GM12878 (cell line): ENCODE measurements around the gene TYW1B. TPM values are rescaled to one million over a fixed set of nuclear protein-coding genes. Genes with fewer than 3 reads are reported as not detected.
"Not testable (repeated sequence)": the region's sequence is repeated elsewhere in the genome, so short reads cannot be mapped to it uniquely, and the experiment has no call there.

Experiments used
- ATAC-seq: fragments of 200-7000 bp; cut with Tn5 transposase; 3 replicates; pipeline ENCODE4 v1.9.1; 2020; ENCODE audit warnings: mild to moderate bottlenecking, moderate library complexity
- BruUV-seq: library from RNA; stranded (reverse); fragments of 400-500 nt; replicated peaks from 2 replicates; lab custom pipeline; 2021; lab: Mats Ljungman, UMichigan
- CTCF ChIA-PET: fragments of 300-600 bp; sonication (Branson Sonifier 250); formaldehyde crosslinking; extraction: SDS; loops from one replicate; lab custom pipeline; 2021; ENCODE audit warnings: inconsistent platforms; lab: Yijun Ruan, JAX
- POLR2A ChIA-PET: fragments of 350-600 bp; formaldehyde crosslinking; extraction: SDS; loops from one replicate; lab custom pipeline; 2021; ENCODE audit warnings: inconsistent platforms; lab: Charles Lee
- RAD21 ChIA-PET: fragments of 300-600 bp; sonication (Branson Sonifier 250); formaldehyde crosslinking; loops from one replicate; lab custom pipeline; 2023; ENCODE audit warnings: antibody characterized with exemption; ENCODE audit not compliant: unreplicated experiment; lab: Charles Lee
- SMC1A ChIA-PET: fragments of 300-600 bp; sonication (Branson Sonifier 250); formaldehyde crosslinking; loops from one replicate; lab custom pipeline; 2023; ENCODE audit not compliant: unreplicated experiment, uncharacterized antibody; lab: Charles Lee
- DNase-seq: peaks from one replicate; pipeline ENCODE4 v3.0.0-alpha.2; 2011; ENCODE audit warnings: low read depth, low spot score
- FAIRE-seq: peaks from 3 replicates; lab custom pipeline; 2011; peaks lifted over from hg19 to GRCh38; lab: Jason Lieb, UNC
- H2AFZ ChIP-seq: 2 replicates; pipeline ENCODE4 v1.6.0; 2011; ENCODE audit warnings: low read depth, low read length, control low read depth; ENCODE audit not compliant: control insufficient read depth
- H3K27ac ChIP-seq: 2 replicates; pipeline ENCODE4 v1.5.1; 2011; ENCODE audit warnings: control low read depth; ENCODE audit not compliant: control insufficient read depth, insufficient read depth
- H3K27me3 ChIP-seq, 2 experiments: replicated peaks in 1 of 2; 2 replicates each; pipeline versions ENCODE4 v1.6.0 to v1.6.1; 2011; ENCODE audit warnings: low read length in 1 of 2; ENCODE audit not compliant: control insufficient read depth in 2 of 2, insufficient read depth in 2 of 2
- H3K36me3 ChIP-seq, 2 experiments: 2 replicates each; pipeline ENCODE4 v1.5.1; 2011; ENCODE audit warnings: low read length in 1 of 2; ENCODE audit not compliant: control insufficient read depth in 2 of 2, insufficient read depth in 2 of 2
- H3K4me1 ChIP-seq: 2 replicates; pipeline ENCODE4 v1.6.1; 2011; ENCODE audit warnings: mild to moderate bottlenecking, low read length, moderate library complexity, mixed read lengths; ENCODE audit not compliant: control insufficient read depth, insufficient read depth
- H3K4me2 ChIP-seq: 2 replicates; pipeline ENCODE4 v1.6.0; 2011; ENCODE audit warnings: control low read depth; ENCODE audit not compliant: control insufficient read depth, insufficient read depth
- H3K4me3 ChIP-seq: fragments of 200-600 bp; sonication (generic); 2 replicates; pipeline ENCODE4 v1.5.1; 2016
- H3K79me2 ChIP-seq: 2 replicates; pipeline ENCODE4 v1.6.0; 2011; ENCODE audit warnings: low read length; ENCODE audit not compliant: control insufficient read depth, insufficient read depth
- H3K9ac ChIP-seq: 2 replicates; pipeline ENCODE4 v1.8.0; 2011; ENCODE audit warnings: low read length, control low read depth, mixed read lengths; ENCODE audit not compliant: control insufficient read depth, insufficient read depth
- H3K9me3 ChIP-seq: replicated peaks from 3 replicates; pipeline ENCODE4 v1.5.1; 2011; ENCODE audit warnings: mild to moderate bottlenecking, low read length; ENCODE audit not compliant: control insufficient read depth, insufficient read depth
- H4K20me1 ChIP-seq: 2 replicates; pipeline ENCODE4 v1.6.0; 2011; ENCODE audit not compliant: control insufficient read depth, insufficient read depth
- RBBP5 ChIP-seq: fragments of 200-600 bp; sonication (generic); conservative IDR thresholded peaks from 2 replicates; pipeline ENCODE4 v1.6.1; 2016
- YBX1 ChIP-seq: fragments of 450-650 bp; IDR thresholded peaks from 2 replicates; pipeline ENCODE4 v1.6.1; 2016; ENCODE audit warnings: antibody characterized with exemption
- ZBTB33 ChIP-seq: fragments of 450-650 bp; IDR thresholded peaks from 2 replicates; pipeline ENCODE4 v1.6.1; 2017; ENCODE audit warnings: mild to moderate bottlenecking
- WGBS: methylation state at CpG from one replicate; pipeline ENCODE4 v1.1.6; 2016; ENCODE audit warnings: low lambda C conversion rate; ENCODE audit not compliant: insufficient replicate concordance, insufficient coverage; ENCODE audit errors: missing lambda C conversion rate; 5-methylcytosine and 5-hydroxymethylcytosine counted together
- in situ Hi-C: fragments of 300-500 bp; cut with MboI; formaldehyde crosslinking; loops from 9 replicates; pipeline ENCODE4 v1.14.3; 2018; ENCODE audit warnings: mixed read lengths
- intact Hi-C: fragments of 100-400 bp; cut with micrococcal nuclease; formaldehyde crosslinking; loops from one replicate; pipeline ENCODE4 v1.14.2; 2022; ENCODE audit not compliant: unreplicated experiment
- polyA plus RNA-seq, 11 experiments: library from polyadenylated mRNA; depleted of rRNA in 4 of 11; unstranded in 6 of 11; stranded (reverse) in 5 of 11; fragments of >200 nt; fragmentation: Nextera tagmentation in 4 of 11; fragmentation: Illumina TruSeq in 1 of 11; extraction: Ambion mirVana in 4 of 11; extraction: Trizol in 1 of 11; gene quantifications; 1 replicate in 1 of 11; 2 replicates in 10 of 11; pipeline versions ENCODE4 v1.2.1 to v1.2.3, GENCODE V29; 2011 to 2016; ENCODE audit warnings: inconsistent platforms in 2 of 11, missing spikeins in 2 of 11, low read depth in 1 of 11
- total RNA-seq, 4 experiments: library from RNA; depleted of rRNA in 3 of 4; stranded (reverse); fragments of >200 nt in 3 of 4; fragmentation: Illumina TruSeq in 1 of 4; extraction: Trizol in 1 of 4; gene quantifications; 2 replicates each; pipeline versions ENCODE4 v1.2.1 to v1.2.3, GENCODE V29; 2013 to 2021

The TYW1B gene
- total and polyA plus RNA-seq, 10 of the 15 experiments (the other 5 are each of a cell fraction or from before 2014, with no cell fraction given), result 3.5 to 6.6 (median 5.3) TPM

- in situ Hi-C loops (no loop called here), intact Hi-C loops (no loop called here)
- ChIA-PET SMC1A (no interaction called here), RAD21 (no interaction called here), POLR2A (no interaction called here), CTCF (no interaction called here)
- DNase-seq (no peak), FAIRE-seq (no peak), ATAC-seq (no peak)
- Histone ChIP-seq H3K27me3 (no peaks in the 10 kb centered on the region), H3K36me3 (no peaks in the 10 kb centered on the region), H3K4me3 (no peak overlapping the region), H3K4me2 (no peak overlapping the region), H3K9ac (no peak overlapping the region), H4K20me1 (no peaks in the 10 kb centered on the region), H3K27ac (no peak overlapping the region), H3K9me3 (no peaks in the 10 kb centered on the region; the same call in 2 of the 3 replicates), H3K4me1 (no peaks in the 10 kb centered on the region; the same call in 1 of the 2 replicates), H3K79me2 (no peaks in the 10 kb centered on the region), H2AFZ (no peak overlapping the region)
- 79% methylated on average over 3 of the region's 3 CpGs for WGBS
- TF ChIP-seq YBX1, result no peak
- no peak for TF ChIP-seq ZBTB33
- no peak for TF ChIP-seq RBBP5
- no TSS peak for BruUV-seq
These were observed 153.6 kb downstream of the TYW1B start for GRCh38 chr7:72674394-72674793.

DNA sequence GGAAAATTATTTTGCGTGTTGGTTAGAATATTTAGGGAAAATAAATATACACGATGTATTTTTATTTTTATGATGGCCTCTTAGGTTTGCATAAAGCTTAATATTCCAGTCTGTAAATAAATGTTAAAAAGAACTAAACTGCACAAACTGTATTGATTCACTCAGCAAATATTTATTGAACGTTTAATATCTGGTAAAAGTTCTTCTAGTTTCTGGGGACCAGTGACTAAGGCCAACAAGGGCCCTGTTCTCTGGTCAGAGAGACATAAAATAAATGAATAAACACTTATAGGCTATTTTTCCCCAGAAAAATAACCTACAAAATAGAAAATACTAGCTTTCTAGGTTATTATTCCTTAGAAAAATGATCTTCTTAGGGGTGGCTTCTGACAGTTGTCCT is 157.2 kb downstream of the TYW1B start:
- H3K9ac ChIP-seq, BruUV-seq, intact Hi-C loops, H3K79me2 ChIP-seq, POLR2A ChIA-PET, RAD21 ChIA-PET, H3K27me3 ChIP-seq, FAIRE-seq, H3K4me2 ChIP-seq, in situ Hi-C loops, H4K20me1 ChIP-seq, H3K36me3 ChIP-seq, H3K27ac ChIP-seq, H3K4me3 ChIP-seq, SMC1A ChIA-PET, H3K4me1 ChIP-seq, DNase-seq, H3K9me3 ChIP-seq, ATAC-seq, CTCF ChIA-PET, H2AFZ ChIP-seq: not testable (repeated sequence)
- WGBS, result 98% methylated on average over 3 of the region's 3 CpGs

- BruUV-seq, H3K9me3 ChIP-seq, H3K79me2 ChIP-seq, RAD21 ChIA-PET, H3K9ac ChIP-seq, SMC1A ChIA-PET, CTCF ChIA-PET, H3K4me1 ChIP-seq, POLR2A ChIA-PET, H3K4me2 ChIP-seq, in situ Hi-C loops, H4K20me1 ChIP-seq, H3K36me3 ChIP-seq, H3K27me3 ChIP-seq, intact Hi-C loops, H2AFZ ChIP-seq, H3K27ac ChIP-seq, H3K4me3 ChIP-seq, DNase-seq, ATAC-seq: not testable (repeated sequence)
- peak; percentile 88 for FAIRE-seq
- WGBS, result 94% methylated on average over 7 of the region's 7 CpGs
These were observed 159.6 kb downstream of the TYW1B start for GRCh38 chr7:72668435-72668834.
